Neutrophil (primary cell): ENCODE results near the gene KIT.

ENCODE experiments used
- H3K27ac ChIP-seq: fragments of 200-600 bp; sonication (generic); 2 replicates; pipeline ENCODE4 v1.5.1; 2016; ENCODE audit warnings: mild to moderate bottlenecking, moderate library complexity
- H3K27me3 ChIP-seq: fragments of 200-600 bp; sonication (generic); 2 replicates; pipeline ENCODE4 v1.6.0; 2016; ENCODE audit warnings: mild to moderate bottlenecking
- H3K36me3 ChIP-seq: fragments of 200-600 bp; sonication (generic); 2 replicates; pipeline ENCODE4 v1.5.1; 2017
- H3K4me1 ChIP-seq, 2 experiments: fragments of 200-600 bp in 1 of 2; sonication (generic) in 1 of 2; 1 replicate in 1 of 2; 2 replicates in 1 of 2; pipeline versions ENCODE4 v1.5.1 to v1.6.1; 2013 to 2016; ENCODE audit warnings: low read depth in 1 of 2, low read length in 1 of 2, mild to moderate bottlenecking in 1 of 2, moderate library complexity in 1 of 2; ENCODE audit not compliant: control insufficient read depth in 1 of 2, insufficient read depth in 1 of 2
- H3K4me3 ChIP-seq, 2 experiments: fragments of 200-600 bp in 1 of 2; sonication (generic) in 1 of 2; 1 replicate in 1 of 2; 2 replicates in 1 of 2; pipeline ENCODE4 v1.5.1; 2013 to 2016; ENCODE audit warnings: low read depth in 1 of 2, low read length in 1 of 2, mild to moderate bottlenecking in 1 of 2, moderate library complexity in 1 of 2
- H3K9me3 ChIP-seq: fragments of 200-600 bp; sonication (generic); 2 replicates; pipeline ENCODE4 v1.5.1; 2016
- CTCF ChIP-seq: fragments of 200-600 bp; sonication (generic); IDR thresholded peaks from 2 replicates; pipeline ENCODE4 v1.5.1; 2016; ENCODE audit warnings: antibody characterized with exemption

Gene KIT

GRCh38 chr4:54661169-54661568 lies 3.4 kb downstream of the KIT start:
- no peak overlapping the region for H3K4me3 ChIP-seq
- H3K27me3 ChIP-seq = peaks cover 44% of the 10 kb centered on the region
- no peaks in the 10 kb centered on the region for H3K9me3 ChIP-seq
- no peak for TF ChIP-seq CTCF
- no peak overlapping the region for H3K27ac ChIP-seq
- H3K36me3 ChIP-seq = no peaks in the 10 kb centered on the region
- H3K4me1 ChIP-seq = peaks cover 20 to 38% of the 10 kb centered on the region in 2 experiments

GRCh38 chr4:54661686-54662085 lies 3.9 kb downstream of the KIT start:
- H3K4me1 ChIP-seq = peaks cover 20 to 38% of the 10 kb centered on the region in 2 experiments
- H3K27ac ChIP-seq = no peak overlapping the region
- H3K36me3 ChIP-seq = no peaks in the 10 kb centered on the region

GRCh38 chr4:54662123-54662522 lies 4.4 kb downstream of the KIT start:
- Histone ChIP-seq H3K4me3 (no peak overlapping the region), H3K27me3 (peaks cover 35% of the 10 kb centered on the region), H3K36me3 (no peaks in the 10 kb centered on the region), H3K9me3 (no peaks in the 10 kb centered on the region), H3K4me1 (peaks cover 19 to 35% of the 10 kb centered on the region in 2 experiments), H3K27ac (no peak overlapping the region)
- no peak for TF ChIP-seq CTCF

More at GRCh38 chr4:54661686-54662085, 3.9 kb downstream of the KIT start:
- Histone ChIP-seq H3K9me3 (no peaks in the 10 kb centered on the region), H3K27me3 (peaks cover 39% of the 10 kb centered on the region), H3K4me3 (no peak overlapping the region)
- no peak for TF ChIP-seq CTCF

- Histone ChIP-seq H3K4me1 (peaks cover 10 to 26% of the 10 kb centered on the region in 2 experiments), H3K27ac (no peak overlapping the region), H3K9me3 (no peaks in the 10 kb centered on the region), H3K27me3 (peaks cover 25% of the 10 kb centered on the region), H3K4me3 (no peak overlapping the region), H3K36me3 (no peaks in the 10 kb centered on the region)
- TF ChIP-seq CTCF = no peak
These were observed 5.3 kb downstream of the KIT start for GRCh38 chr4:54662901-54663585.

GRCh38 chr4:54664400-54664799 lies 6.6 kb downstream of the KIT start:
- no peaks in the 10 kb centered on the region for H3K9me3 ChIP-seq
- peaks cover 12% of the 10 kb centered on the region for H3K27me3 ChIP-seq
- H3K36me3 ChIP-seq = no peaks in the 10 kb centered on the region
- TF ChIP-seq CTCF = no peak
- no peak overlapping the region for H3K27ac ChIP-seq
- H3K4me1 ChIP-seq = peaks cover 1 to 23% of the 10 kb centered on the region in 2 experiments
- H3K4me3 ChIP-seq = no peak overlapping the region
